Measurements from ENCODE around the gene PCYT2.

The PCYT2 gene

DNA sequence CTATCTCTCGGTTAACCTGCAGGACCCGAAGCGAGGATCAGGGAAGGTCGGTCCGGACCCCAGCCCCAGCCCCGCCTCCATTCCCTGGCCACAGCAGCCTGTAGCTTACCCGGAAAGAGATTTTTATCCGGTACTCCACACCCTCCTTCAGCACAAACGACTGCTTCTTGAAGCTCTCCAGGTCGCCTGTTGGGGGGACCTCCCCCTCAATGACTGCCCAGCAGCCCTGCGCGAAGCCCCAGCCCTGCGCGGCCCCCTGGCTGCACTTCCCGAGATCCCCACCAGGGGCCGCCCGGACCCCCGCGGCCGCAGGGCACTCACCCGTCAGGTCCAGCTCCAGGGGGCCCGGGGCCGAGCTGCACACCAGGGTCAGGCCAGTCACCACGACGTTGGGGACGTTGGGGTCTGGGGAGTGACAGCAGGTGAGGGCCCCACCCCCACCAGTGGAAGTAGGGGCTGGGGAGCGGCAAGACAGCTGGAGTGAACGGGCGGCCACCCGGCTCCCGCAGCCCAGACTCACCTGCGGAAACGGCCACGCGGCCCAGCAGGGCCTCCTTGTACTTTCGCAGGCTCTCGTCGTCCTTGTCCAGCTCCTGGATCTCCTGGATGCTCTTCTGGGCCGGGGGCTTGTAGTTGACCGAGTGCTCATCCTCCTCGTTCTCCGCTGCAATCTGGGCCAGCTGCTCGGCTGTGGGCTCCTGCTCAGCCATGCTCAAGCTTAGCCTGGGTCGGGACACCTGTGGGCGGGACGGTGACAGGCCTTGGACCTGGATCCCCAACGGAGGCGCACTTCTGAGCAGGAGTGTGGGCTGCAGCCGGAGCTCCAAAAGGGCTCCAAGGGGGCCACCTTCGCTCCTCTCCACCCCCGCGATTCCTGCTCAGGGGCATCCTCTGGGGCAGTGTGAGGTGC lies 41.7 kb downstream of the PCYT2 start:
- DNase-seq (ENCODE audit: low read depth) = no peak

DNA sequence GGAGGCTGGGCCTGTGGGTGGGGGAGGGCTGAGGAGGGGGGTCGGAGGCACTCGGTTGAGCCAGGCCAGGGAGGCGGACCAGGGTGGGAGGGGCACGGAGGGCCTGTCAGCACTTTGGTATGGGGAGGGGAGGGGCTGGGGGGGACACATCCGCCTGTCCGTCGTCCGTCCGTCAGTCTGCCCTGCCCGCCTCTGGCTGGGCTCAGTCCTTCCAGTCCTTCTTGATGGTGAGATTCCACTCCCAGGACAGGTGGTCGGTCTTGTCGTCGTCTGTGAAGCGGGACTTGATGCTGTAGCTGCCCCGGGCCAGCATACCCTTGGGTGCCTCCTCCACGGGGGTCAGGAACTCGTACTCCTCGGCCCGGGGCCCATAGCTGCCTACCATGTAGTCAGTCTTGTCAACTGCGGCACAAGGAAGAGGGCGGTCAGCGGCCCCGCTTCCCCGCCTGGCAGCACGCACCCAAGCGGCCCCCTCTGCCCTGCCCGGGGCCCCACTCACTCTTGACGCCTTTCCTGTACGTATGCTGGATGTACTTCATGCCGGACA lies 42.5 kb downstream of the PCYT2 start:
- DNase-seq (ENCODE audit: low read depth) = no peak

DNA sequence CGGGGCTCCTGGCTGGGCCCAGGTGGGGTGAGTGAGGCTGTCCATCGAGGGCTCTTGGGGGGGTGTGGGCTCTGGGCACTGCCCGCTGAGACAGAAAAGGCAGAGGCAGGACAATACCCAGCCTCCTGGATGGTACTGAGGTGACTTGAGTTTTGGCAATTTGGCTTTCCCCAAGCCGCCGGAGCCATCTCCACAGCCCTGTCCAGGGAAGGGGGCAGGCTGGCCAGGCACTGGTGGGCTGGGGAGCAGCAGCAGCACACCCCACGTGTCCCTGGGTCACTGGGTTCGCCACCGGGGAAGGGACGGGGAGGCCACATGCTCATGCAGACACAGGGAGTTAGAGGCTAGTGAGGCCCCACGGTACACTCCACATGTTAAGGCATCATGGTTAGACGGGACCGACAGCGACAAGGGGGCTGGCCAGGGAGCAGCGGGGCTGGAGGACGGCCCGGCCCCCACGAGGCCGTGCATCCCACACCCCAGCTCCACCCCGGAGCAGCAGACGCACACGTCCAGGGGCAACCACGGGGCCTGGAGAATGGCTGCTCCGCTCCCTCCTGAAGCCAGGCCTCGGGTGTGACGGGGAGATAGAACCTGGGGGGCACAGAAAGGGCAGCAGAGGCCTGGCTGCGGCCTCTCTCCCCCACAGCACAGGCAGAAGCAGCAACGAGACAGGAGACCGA lies 43.1 kb downstream of the PCYT2 start:
- DNase-seq (ENCODE audit: low read depth) = no peak

DNA sequence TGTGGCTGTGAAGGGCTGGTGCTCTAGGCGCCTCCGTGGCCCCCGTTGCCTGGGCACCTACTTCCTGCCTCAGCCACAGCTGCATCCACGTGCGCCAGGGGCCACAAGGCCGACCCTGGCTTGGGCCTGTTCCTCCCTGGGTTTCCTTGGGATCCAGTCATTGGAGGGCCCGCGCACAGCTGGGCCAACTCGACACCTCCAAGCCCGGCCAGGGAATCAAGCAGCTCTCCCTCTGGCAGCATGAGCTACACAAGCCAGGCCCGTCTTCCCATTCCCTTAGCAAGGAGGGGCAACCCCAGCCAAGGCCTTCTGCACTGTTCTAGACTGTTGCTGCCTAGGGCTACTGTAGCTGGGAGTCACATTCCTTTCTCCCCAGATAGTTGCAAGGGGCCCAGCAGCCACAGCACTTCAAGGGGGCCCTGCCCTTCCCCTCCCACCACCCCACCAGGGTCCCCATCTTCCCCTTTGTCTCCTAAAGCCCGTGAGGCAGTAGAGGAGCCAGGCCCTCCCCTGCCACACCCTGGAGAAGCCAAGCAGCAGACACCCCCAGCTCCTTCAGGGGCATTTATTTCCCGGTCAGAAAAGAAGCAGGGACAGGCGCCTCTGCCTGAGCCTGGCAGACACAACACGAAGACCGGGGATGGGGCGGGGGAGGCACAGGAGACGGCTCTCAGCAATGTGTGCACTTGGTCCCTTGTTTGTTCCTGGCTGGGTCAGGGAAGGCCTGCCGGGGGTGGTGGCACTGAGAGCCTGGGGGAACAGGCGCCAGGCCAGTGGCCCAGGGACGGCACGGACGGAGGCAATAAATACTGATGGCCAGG lies 43.8 kb downstream of the PCYT2 start:
- DNase-seq (ENCODE audit: low read depth) = no peak

DNA sequence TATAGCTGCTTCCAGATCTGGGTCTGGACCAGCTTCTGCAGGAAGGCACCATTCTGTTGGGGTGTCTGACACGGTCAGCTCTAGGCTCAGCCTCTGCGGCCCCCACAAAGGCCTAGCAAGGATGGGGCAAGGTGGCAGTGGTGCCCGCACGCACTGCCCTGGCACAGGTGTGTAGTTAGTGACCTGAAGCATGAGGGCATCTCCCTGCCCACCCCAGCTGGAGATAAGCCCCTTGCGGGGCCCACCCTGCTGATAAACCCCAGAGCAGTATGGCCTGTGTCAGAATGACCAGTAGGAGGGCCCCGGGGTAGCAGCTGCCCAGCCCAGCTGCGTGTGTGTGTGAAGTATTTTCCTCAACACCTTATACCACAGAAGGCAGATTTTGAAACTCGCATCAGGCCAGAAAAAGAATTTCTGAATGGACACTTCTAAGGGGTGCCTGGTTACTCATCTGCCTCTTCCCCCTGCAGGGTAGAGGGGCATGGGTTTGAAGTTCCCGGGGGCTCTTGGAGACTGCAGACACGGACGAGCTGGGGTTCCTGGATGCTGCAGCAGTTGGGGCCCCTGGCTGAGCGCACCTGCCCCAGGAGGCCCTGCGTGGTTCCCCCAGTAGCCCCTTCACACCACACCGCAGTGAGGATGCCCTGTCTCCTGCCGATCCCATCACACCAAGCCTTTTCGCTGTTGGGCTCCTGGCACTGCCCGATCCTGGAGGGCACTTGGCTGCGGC lies 44.6 kb downstream of the PCYT2 start:
- no peak for DNase-seq (ENCODE audit: low read depth)

DNA sequence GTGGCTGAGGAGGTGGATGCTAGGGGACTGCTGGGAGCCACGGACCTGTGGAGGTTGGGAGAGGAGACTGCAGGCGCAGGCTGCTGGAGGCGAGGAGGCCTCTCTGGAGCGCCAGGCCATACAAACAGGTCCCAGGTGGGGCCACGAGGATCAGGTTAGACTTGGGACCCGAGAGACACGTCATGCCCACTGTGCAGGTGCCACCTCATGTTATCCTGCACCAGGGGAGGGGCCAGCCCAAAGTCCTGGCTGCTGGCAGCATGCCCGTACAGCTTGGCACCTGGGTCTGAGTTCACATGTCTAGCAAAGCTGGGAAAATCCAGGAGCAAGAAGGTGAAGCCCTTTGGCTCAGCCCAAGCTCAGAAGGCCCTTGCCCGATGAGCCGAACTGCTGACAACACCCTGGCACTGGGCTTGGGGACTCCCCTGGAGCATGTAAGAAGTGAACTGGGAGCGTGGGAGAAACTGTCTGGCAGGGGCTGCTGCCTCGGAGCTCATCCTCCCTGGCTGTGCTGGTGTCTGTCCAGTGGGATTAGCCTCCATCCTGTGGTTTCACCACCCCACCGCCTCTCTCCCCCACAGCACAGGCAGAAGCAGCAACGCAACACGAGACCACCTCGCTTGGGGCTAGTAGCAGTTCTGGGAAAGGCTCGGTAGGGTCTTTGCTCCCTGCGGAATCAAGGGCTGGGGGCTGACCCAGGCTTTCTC lies 45.3 kb downstream of the PCYT2 start:
- DNase-seq (ENCODE audit: low read depth) = no peak

DNA sequence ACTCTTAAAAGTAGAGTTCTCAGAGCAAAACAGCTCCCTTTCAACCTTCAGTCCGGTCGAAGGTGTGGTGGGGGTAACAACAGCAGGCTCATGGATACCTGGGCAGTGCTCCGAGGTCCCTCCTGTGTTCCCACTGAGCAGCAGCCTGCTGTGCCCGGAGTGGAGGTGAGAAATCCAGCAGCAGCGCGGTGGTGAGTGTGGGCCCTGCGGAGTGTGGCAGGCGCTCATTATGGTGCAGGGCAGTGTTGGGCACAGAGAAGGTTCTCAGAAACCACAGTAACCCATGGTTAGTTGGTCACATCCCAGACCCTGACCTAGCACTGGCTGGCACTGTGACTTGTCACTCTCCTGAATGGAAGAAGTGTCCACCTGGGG lies 45.9 kb downstream of the PCYT2 start:
- DNase-seq (ENCODE audit: low read depth) = no peak

DNA sequence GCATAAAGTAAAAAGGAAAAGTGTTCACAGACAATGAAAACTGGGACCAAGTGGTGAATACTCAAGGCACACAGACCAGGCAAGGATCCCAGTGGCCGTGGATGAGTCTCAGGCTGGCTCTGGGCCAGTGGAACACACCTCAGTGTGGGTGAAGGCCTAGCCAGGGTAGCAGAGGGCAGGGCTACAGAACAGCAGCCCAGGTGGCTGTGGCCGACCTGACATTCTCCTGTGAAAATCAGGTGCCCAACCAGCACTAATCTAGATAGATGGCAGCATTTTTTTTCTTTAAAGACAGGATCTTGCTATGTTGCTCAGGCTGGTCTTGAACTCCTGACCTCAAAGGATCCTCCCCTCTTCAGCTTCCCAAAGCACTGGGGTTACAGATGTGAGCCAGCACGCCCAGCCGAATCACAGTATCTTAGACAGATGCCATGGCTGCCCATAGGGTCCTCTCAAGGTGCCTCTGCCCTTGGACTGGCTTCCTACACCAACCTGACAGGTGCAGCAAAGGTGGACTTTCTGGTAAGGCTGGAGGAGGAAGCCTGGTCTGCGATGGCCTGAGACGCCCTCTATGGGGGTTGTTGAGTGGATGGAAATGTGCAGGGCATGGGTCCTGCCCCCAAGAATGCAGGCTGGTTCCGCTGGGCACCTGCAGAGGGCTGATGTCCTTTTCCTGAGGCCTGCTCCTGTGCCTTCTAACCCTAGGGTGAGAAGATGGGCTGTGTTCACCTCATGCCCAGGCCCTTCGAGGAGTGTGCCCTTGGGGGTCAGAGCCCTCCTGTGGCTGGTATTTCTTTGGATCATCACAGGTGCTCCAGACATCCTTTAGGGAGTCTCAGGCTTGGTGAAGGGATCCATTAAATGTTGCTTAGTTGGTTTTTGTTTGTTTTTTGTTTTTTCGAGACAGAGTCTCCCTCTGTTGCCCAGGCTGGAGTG lies 47.1 kb downstream of the PCYT2 start:
- DNase-seq (ENCODE audit: low read depth) = no peak

DNA sequence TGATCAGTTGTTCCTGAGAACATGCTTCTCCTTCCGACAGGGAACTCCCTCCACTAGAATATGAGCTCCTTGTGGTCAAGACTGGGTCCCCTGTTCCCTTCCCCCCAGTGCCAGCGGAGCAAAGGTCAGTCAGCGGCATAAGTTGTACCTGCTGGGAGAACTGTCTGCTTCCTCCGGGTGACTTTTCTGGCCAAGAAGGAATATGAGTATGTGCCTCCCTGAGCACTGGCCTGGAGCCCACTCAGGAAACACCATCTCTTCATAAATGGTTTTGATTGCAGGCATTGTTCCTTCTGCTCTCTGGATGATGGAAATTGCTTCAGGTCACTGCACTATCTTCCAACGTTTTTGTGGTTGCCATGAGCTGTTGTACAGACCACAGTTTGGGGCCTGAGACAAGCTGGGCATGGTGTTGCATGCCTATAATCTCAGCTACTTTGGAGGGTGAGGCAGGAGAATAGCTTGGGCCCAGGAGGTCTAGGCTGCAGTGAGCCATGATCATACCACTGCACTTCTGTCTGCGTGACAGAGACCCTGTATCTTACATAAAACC lies 48.0 kb downstream of the PCYT2 start:
- no peak for DNase-seq (ENCODE audit: low read depth)

DNA sequence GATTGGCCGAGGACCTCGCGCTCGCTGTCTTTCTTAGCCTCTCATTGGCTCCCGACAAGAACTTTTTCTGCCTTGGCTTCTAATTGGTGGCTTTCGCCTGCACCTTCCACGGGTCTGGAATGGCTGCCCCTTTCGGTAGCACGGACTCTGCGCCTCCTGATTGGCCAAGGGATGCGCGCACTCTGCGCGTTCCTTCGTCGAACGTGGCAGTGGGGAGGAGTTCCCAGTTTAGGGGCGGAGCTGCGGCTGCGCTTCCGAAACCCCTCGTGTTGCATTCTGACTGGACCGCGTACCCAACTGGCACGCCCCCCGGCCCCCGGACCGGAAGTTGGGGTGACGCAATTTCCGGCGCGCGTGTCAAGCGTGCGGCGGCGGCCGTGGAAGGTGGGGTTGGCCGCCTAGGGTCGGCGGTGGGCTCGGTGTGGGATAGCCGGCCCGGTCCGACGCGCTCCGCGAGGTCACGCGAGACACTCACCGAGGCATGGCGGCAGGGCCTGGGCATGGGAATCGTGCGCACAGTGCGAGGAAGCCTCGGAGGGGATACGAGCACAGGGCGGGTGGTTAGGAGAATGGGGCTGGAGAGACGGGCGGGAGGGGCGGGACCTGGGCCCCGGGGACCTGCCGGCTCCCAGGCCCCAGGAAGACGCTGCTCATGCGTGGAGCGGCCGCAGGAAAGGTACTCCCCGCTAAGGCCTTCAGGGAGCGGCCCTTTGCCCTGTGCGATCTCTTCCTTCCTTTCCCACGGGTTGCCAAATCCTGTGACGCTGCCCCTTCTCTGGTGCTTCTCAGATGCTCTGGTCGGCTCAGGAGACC lies 50.2 kb downstream of the PCYT2 start:
- DNase-seq (ENCODE audit: low read depth) = peak; percentile 99

DNA sequence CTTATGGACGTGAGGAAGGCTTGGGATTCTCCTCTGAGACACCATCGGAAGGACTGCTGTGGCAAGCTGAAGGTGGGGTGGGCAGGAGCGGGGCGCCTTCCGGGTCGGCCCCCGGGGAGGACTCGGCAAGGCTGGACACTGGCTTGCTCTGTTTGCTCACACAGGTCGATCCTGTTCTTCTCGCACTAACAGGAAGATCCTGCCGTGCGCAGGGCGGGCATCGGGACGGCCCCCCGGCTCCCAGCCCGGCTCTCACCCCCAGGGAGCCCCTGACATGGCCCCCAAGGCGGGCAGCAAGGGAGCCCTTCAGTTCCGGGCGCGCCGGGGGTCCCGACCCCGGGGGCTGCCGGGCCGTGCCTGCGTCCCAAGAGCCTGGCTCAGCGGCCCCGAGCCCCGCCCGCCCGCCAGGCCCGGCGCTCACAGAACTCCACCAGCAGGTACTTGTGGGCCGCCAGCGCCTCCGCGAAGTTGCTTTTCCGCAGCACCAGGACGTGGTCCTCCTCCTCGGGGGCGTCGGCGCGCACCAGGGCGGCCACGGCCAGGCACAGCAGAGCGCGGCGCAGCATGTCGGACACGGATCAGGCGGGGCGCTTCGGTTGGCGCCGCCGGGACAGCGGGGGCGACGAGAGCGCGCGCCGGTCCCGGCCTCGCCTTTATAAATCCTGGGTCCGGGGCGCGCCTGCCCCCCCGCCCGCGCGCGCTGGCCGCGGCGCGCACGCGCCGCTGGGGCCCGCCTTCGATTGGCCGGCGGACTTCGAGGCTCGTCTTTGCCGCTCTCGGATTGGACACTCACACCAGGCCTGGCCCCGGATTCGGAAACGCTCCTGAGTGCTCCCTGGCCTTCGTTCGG lies 51.1 kb downstream of the PCYT2 start, which contains the start of gene P4HB:
Gene P4HB (minus strand): TSS at position 630 of the 850 bp plus-strand sequence. CDS start 64 bp downstream, at position 566.
- DNase-seq (ENCODE audit: low read depth) = peak; percentile 96

DNA sequence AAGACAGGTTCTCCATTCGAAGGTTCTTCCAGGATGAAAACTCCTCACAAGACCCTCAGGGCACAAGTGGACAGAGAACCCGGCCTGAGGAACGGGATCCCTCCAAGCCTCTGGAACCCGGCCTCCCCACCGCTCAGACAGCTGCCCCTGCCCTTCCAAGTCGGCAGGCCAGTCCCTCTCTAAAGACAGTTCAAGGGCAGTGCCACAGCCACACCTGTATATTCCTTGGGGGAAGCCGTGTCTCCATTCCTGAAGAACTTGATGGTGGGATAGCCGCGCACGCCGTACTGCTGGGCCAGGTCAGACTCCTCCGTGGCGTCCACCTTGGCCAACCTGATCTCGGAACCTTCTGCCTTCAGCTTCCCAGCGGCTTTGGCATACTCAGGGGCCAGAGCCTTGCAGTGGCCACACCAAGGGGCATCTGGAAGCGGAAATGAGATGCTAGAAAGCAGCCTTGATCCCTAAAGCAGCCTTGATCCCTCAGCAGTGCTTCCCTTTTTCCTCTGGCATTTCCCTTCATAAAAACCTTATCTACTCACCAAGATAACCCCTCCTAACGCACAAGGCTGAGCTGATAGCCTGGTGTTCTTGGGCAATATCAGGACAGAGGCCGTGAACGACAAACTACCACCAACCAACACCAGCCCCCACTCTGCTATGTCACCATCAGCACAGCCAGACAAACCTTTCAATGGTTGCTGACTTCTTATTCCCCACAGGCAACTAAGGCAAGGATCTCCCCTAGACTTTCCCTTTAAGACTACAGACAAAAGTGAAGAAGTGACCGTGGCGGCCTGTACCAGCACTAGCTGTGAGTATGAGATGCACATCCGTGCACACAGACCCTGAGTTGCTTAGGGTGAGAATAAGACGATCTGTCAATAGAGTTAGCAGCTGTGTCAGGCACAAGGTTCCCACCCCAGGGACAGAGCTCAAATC lies 52.0 kb downstream of the PCYT2 start:
- no peak for DNase-seq (ENCODE audit: low read depth)

DNA sequence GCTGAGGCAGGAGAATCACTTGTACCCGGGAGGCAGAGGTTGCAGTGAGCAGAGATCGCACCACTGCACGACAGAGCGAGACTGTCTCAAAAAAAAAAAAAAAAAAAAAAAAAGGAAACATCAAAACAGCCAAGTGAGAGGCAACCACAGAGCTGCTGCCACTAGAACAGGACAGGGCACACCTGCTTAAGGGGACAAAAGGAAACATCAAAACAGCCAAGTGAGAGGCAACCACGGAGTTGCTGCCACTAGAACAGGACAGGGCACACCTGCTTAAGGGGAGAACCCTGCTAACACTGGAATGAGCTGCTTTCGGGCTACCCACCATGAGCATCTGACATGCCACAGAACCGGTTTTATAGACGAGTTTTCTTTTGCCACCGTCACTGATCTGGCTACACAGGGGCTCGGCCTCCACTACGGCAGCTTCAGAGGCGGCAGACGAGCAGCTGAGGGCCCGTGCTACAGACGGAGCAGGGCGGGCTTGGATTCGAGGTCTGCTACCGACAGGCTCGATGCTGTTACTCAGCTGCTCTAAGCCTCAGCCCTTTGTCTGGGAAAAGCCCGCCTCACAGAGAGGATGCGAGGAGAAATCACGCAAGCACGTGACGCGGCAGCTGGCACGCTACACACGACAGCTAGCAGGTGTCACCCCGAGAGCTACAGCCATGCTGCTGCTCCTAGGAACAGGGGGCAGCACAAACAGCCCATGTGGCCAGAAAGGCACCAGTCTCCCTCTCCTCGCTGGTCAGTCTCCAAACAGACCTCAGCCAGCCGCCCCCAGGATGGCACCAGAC lies 52.8 kb downstream of the PCYT2 start:
- no peak for DNase-seq (ENCODE audit: low read depth)

DNA sequence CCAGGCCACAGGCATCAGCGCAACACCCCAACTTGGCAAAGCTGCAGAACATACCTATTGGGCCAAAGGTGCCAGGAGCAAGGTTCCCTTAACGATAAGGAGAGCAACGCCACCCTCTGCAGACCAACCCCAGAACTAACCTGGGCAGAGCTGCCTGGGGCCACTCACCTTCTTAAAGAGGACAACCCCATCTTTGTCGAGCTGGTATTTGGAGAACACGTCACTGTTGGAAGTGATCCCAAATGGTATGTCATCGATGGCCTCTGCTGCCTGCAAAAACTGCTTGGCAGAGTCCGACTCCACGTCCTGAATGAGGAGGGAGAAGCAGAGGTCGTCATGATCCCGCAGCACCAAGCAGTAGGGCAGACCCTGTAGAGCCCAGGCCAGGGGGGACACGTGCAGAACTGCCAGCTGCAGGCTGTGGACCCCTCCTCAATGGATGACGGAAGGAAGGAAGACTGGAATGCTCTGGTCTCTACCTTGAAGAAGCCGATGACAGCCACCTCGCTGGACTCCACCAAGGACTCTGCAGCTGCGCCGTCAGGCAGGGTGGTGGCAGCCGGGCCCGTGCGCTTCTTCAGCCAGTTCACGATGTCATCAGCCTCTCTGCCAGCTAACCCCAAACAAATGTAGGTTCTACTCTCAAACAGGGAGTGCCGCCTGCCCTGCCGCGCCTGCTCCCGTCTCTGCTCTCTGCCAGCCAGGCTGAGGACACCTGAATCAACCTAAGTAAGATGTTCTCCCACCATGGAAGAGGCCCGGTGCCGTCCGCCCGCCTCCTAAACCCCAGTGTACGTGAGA lies 56.0 kb downstream of the PCYT2 start:
- DNase-seq (ENCODE audit: low read depth) = no peak

DNA sequence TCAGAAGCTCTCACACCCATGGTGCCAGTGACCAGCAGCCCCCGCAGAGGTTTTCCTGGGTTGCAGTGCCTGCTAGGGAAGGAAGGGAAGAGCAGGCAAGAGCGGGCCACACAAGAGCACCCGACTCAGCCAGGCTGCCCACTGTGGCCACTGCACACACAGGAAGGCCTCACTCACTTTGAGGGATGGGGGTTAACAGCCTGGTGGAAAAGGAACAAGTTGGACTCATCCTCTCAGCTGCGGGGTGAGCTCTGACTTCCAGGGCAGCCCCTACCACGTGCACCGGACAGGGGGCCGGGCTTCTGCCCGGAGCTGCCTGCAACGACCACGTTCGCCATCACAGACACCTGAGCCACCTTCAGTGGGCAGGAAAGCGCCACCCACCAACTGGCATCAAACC lies 59.0 kb downstream of the PCYT2 start:
- DNase-seq (ENCODE audit: low read depth) = no peak
